ENCODE data around the gene ZNFX1.
A peak's percentile ranks its signal among the peaks of the same experiment; 100 is the strongest.

DNA sequence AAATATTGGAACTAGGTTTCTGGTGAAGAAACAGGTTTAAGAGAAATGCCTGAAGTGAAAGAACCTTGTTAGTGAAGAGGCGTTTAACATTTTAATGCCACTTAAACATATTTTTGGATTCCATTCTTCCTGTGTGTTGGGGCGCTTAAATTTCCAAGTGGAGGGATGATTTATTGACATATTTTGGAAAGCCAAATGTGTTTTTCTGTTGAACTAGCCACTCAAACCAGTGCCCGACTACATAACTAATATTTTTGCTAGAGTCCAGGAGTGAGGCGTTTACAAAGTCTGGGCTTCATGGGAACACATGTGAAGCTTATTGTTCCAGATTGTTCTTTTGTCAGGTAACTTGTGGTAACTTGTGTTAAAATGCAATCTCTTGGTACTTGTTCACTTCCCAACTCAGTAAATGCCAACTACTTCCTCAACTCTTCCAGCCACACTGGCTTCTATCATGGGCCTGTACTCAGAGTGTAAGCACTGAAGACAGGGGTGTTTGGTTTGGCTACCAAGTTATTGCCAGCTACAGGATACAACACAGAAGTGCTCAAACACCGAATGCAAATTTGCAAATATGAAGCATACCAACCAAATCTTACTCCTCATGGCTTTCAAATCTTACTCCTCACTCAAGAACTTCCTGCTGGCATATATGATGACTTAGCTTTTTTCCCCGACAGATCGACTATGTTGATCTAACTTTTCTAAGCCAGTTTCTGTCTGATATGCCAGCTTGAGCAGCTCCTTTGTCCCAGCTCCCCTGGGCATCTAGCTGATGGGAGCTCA is 2.0 kb upstream of the ZNFX1 start:
- TF ChIP-seq, protein P1, sequence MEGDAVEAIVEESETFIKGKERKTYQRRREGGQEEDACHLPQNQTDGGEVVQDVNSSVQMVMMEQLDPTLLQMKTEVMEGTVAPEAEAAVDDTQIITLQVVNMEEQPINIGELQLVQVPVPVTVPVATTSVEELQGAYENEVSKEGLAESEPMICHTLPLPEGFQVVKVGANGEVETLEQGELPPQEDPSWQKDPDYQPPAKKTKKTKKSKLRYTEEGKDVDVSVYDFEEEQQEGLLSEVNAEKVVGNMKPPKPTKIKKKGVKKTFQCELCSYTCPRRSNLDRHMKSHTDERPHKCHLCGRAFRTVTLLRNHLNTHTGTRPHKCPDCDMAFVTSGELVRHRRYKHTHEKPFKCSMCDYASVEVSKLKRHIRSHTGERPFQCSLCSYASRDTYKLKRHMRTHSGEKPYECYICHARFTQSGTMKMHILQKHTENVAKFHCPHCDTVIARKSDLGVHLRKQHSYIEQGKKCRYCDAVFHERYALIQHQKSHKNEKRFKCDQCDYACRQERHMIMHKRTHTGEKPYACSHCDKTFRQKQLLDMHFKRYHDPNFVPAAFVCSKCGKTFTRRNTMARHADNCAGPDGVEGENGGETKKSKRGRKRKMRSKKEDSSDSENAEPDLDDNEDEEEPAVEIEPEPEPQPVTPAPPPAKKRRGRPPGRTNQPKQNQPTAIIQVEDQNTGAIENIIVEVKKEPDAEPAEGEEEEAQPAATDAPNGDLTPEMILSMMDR (IDR thresholded peaks at IDR 0.05): peak in 1 of 6 experiments; percentile 1
- TF ChIP-seq POLR2A (IDR thresholded peaks at IDR 0.05): no peak
